Fibroblast of pulmonary artery (primary cell): Measurements from ENCODE around the gene NR5A1.

Experiments used
- DNase-seq: peaks from one replicate; pipeline ENCODE4 v3.0.0-alpha.2; 2010; ENCODE audit warnings: low read depth
- H3K4me3 ChIP-seq: replicated peaks from 2 replicates; pipeline ENCODE4 v1.5.1; 2011; ENCODE audit warnings: low read depth, mild to moderate bottlenecking, control low read depth, low read length, moderate library complexity
- TF ChIP-seq, protein P1 (sequence below): IDR thresholded peaks from 2 replicates; pipeline ENCODE4 v1.5.1; 2011; ENCODE audit warnings: mild to moderate bottlenecking, control low read depth, low read length, inconsistent platforms; ENCODE audit errors: missing control alignments

The NR5A1 gene

DNA sequence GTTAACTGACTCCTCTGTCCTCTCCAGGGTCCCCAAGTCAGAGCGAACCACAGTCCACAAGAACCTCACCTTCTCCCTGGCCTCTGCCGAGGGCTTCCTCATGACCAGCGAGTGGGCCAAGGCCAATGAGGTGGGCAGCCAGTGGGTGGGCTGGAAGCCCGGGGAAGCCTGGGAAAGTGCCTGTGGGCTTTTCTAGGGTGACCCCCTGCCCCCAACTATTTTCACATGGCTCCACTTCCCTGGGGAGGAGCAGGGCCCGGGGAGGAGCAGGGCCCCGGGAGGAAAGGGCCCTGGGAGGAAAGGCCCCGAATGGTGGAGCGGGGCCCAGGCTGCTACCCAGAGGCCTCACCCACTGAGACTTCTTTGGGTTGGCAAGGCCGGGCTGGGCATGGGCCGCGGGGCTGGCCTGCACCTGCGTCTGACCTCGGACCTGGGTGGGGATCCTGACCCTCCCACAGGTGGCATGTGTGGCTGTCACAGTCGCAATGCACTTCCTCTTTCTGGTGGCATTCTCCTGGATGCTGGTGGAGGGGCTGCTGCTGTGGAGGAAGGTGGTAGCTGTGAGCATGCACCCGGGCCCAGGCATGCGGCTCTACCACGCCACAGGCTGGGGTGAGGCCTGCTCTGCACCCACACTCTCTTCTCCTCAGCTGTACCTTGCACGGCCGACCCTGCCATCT is 39.0 kb downstream of the NR5A1 start:
- no peak for DNase-seq
- TF ChIP-seq, protein P1, sequence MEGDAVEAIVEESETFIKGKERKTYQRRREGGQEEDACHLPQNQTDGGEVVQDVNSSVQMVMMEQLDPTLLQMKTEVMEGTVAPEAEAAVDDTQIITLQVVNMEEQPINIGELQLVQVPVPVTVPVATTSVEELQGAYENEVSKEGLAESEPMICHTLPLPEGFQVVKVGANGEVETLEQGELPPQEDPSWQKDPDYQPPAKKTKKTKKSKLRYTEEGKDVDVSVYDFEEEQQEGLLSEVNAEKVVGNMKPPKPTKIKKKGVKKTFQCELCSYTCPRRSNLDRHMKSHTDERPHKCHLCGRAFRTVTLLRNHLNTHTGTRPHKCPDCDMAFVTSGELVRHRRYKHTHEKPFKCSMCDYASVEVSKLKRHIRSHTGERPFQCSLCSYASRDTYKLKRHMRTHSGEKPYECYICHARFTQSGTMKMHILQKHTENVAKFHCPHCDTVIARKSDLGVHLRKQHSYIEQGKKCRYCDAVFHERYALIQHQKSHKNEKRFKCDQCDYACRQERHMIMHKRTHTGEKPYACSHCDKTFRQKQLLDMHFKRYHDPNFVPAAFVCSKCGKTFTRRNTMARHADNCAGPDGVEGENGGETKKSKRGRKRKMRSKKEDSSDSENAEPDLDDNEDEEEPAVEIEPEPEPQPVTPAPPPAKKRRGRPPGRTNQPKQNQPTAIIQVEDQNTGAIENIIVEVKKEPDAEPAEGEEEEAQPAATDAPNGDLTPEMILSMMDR = no peak
- no peak overlapping the region for H3K4me3 ChIP-seq

DNA sequence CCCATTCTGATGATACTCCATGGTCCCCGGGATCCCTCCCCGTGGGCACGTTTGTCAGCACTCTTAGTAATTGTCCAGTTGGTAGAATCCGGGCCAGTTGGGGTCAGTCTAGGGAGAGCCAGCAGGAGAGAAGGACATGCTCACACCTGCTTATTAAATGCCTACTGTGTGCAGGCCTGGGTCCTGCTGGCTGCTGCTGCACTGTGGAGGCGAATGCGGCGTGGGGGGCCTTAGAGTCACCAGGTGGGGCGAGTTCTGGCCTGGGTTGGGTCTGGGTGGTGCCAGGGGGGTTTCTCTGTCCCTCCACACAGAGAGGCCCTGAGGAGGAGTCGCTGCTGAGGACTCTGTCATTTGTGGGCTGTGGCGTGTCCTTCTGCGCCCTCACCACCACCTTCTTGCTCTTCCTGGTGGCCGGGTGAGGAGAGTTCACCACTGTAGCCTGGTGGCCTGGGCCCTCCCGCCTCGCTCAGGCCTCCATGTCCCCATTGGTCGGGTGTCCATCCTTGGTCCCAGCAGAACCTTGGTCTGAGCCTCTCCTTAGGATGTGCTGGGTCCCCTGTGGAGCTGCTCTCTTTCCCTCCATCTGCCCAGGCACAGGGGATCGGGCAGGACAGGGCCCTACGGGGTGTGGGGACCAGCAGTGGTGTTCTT is 39.7 kb downstream of the NR5A1 start:
- TF ChIP-seq, protein P1 = no peak

DNA sequence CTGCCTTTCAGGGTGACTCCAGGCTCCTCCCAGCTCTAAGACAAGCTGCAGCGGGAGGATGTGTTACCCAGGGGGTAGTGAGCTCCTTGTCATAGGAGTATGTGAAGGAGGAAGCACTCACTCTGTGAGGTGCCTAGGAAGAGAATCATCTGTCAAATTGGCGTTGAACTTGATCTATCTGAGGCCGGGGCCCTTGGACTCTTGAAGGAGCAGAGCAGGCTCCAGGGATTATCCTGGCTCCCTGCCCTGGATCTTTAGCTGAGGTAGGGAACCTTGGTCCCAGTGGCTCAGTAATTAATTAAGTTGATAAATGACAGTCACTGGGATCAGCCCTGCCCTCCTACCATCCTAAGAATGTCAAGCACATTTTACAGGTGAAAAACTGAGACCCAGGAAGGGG is 41.5 kb downstream of the NR5A1 start:
- H3K4me3 ChIP-seq = no peak overlapping the region
- DNase-seq = no peak
- TF ChIP-seq, protein P1 = no peak

More for the DNA sequence above, 39.7 kb downstream of the NR5A1 start:
- no peak for DNase-seq
- H3K4me3 ChIP-seq = no peak overlapping the region

DNA sequence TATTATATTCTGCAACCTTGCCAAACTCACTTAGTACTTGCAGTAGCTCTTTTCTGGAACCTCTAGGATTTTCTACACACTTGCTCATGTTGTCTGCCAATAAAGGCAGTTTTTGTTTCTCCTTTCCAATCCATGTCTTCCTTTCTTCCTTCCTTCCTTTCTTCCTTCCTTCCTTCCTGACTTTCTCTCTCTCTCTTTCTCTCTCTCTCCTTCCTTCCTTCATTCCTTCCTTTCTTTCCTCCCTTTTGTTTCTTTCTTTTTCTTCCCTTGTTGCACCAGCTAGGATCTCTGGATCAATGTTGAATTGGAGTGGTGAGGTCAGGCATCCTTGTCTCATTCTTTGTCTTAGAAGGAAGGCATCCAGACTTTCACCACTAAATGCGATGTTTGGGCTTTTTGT is 44.5 kb downstream of the NR5A1 start:
- H3K4me3 ChIP-seq = no peak overlapping the region

DNA sequence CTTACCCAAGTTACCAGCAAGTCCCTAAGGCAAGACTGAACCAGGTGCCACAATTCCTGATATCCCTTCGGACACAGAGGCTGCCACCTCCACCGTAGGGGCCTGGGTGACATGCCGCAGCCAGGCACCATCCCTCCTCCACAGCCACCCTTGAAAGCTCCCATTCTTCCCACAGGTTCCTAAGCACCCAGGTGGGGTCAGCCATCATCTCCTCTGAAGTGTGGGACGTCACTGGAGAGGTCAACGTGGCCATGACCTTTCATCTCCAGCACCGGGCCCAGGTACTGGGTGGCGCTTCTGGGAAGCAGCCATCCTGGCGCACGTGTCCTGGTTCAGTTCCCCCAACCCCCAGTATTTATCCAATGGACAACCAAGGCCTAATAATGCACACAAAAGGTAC is 48.8 kb downstream of the NR5A1 start:
- no peak for DNase-seq
- TF ChIP-seq, protein P1 = no peak
- H3K4me3 ChIP-seq = no peak overlapping the region

More for the DNA sequence above, 44.5 kb downstream of the NR5A1 start:
- DNase-seq = no peak
- TF ChIP-seq, protein P1 = no peak

DNA sequence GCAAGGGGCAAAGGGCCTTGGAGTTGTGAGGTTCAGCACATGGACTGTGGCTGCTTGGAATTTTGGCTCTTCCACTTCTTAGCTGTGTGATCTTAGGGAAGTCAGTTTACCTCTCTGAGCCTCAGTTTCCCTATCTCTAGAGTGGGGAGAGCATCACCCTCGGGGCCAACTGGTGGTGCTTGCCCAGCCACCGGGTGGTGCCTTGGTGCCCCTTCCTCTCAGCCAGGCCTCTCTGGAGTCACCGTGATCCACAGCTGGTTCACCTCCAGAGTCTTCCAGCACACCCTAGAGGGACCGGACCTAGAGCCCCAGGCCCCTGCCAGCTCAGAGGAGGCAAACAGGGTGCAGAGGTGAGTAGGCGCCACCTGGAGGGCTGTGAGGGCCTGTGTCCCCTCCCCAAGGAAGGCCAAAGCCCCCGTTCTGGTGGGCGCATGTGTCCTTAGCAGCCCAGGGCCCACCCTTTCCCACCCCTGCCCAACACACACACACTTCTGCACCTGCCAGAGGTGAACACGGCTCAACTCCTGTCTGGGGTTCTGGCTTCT is 49.2 kb downstream of the NR5A1 start:
- no peak for DNase-seq
- H3K4me3 ChIP-seq = no peak overlapping the region

More for the DNA sequence above, 49.2 kb downstream of the NR5A1 start:
- TF ChIP-seq, protein P1 = no peak
